SK-N-SH treated with all-trans-retinoic acid at 6 μM for 48 hours (cell line): ENCODE measurements around the gene AAMDC.
"Not testable (repeated sequence)": the region's sequence is repeated elsewhere in the genome, so short reads cannot be mapped to it uniquely, and the experiment has no call there.

Experiments used
- SNAI2 ChIP-seq: fragments of 250-450 bp; sonication (Bioruptor Pico); IDR thresholded peaks from 2 replicates; pipeline ENCODE4 v1.5.0; 2020; ENCODE audit warnings: mild to moderate bottlenecking, moderate library complexity
- ZC3H10 ChIP-seq: fragments of 250-450 bp; sonication (Bioruptor Pico); IDR thresholded peaks from 2 replicates; pipeline ENCODE4 v1.5.1; 2021; ENCODE audit warnings: mild to moderate bottlenecking, moderate library complexity

DNA sequence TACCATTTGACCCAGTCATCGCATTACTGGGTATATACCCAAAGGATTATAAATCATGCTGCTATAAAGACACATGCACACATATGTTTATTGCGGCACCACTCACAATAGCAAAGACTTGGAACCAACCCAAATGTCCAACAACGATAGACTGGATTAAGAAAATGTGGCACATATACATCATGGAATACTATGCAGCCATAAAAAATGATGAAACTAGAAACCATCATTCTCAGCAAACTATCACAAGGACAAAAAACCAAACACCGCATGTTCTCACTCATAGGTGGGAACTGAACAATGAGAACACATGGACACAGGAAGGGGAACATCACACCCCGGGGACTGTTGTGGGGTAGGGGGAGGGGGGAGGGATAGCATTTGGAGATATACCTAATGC lies 68.1 kb downstream of the AAMDC start:
- TF ChIP-seq ZC3H10 (CRISPR knock-in tag); SNAI2: not testable (repeated sequence)
